ENCODE results near the gene ADH5. TPM values are rescaled to one million over a fixed set of nuclear protein-coding genes. Genes with fewer than 3 reads are reported as not detected.

ADH5 gene
- total RNA-seq, 1 donor from 2014 or later, result 99.5 TPM

GRCh38 chr4:99059550-99059949 is 29.0 kb downstream of the ADH5 start:
- DNase-seq (ENCODE audit: low read depth), result no peak
- Histone ChIP-seq H3K4me3 (ENCODE audit: low read depth, low read length) (no peak overlapping the region), H3K27me3 (ENCODE audit: control insufficient read depth, insufficient read depth, low read length) (no peaks in the 10 kb centered on the region), H3K36me3 (ENCODE audit: control insufficient read depth, insufficient read depth, low read length) (peaks cover 1% of the 10 kb centered on the region)
- TF ChIP-seq CTCF (IDR thresholded peaks at IDR 0.05; ENCODE audit: insufficient read depth, low read length, poor library complexity, severe bottlenecking), result no peak

GRCh38 chr4:99058228-99058627 is 30.4 kb downstream of the ADH5 start:
- H3K27me3 ChIP-seq (ENCODE audit: control insufficient read depth, insufficient read depth, low read length), result no peaks in the 10 kb centered on the region
- no peak for TF ChIP-seq CTCF (IDR thresholded peaks at IDR 0.05; ENCODE audit: insufficient read depth, low read length, poor library complexity, severe bottlenecking)
- DNase-seq (ENCODE audit: low read depth), result no peak
- no peak overlapping the region for H3K4me3 ChIP-seq (ENCODE audit: low read depth, low read length)
- H3K36me3 ChIP-seq (ENCODE audit: control insufficient read depth, insufficient read depth, low read length), result peaks cover 1% of the 10 kb centered on the region

GRCh38 chr4:99054428-99054994 is 34.1 kb downstream of the ADH5 start:
- H3K27me3 ChIP-seq (ENCODE audit: control insufficient read depth, insufficient read depth, low read length), result no peaks in the 10 kb centered on the region
- H3K36me3 ChIP-seq (ENCODE audit: control insufficient read depth, insufficient read depth, low read length), result no peaks in the 10 kb centered on the region
- no peak overlapping the region for H3K4me3 ChIP-seq (ENCODE audit: low read depth, low read length)
- no peak for DNase-seq (ENCODE audit: low read depth)
- TF ChIP-seq CTCF (IDR thresholded peaks at IDR 0.05; ENCODE audit: insufficient read depth, low read length, poor library complexity, severe bottlenecking), result no peak

GRCh38 chr4:99052902-99053301 is 35.7 kb downstream of the ADH5 start:
- TF ChIP-seq CTCF (IDR thresholded peaks at IDR 0.05; ENCODE audit: insufficient read depth, low read length, poor library complexity, severe bottlenecking), result no peak
- no peaks in the 10 kb centered on the region for H3K36me3 ChIP-seq (ENCODE audit: control insufficient read depth, insufficient read depth, low read length)

GRCh38 chr4:99047710-99048109 is 40.9 kb downstream of the ADH5 start:
- H3K36me3 ChIP-seq (ENCODE audit: control insufficient read depth, insufficient read depth, low read length), result no peaks in the 10 kb centered on the region
- H3K27me3 ChIP-seq (ENCODE audit: control insufficient read depth, insufficient read depth, low read length), result no peaks in the 10 kb centered on the region
- no peak overlapping the region for H3K4me3 ChIP-seq (ENCODE audit: low read depth, low read length)
- DNase-seq (ENCODE audit: low read depth), result no peak
- TF ChIP-seq CTCF (IDR thresholded peaks at IDR 0.05; ENCODE audit: insufficient read depth, low read length, poor library complexity, severe bottlenecking), result no peak

More at GRCh38 chr4:99052902-99053301, 35.7 kb downstream of the ADH5 start:
- Histone ChIP-seq H3K27me3 (ENCODE audit: control insufficient read depth, insufficient read depth, low read length) (no peaks in the 10 kb centered on the region), H3K4me3 (ENCODE audit: low read depth, low read length) (no peak overlapping the region)
- no peak for DNase-seq (ENCODE audit: low read depth)

DNA sequence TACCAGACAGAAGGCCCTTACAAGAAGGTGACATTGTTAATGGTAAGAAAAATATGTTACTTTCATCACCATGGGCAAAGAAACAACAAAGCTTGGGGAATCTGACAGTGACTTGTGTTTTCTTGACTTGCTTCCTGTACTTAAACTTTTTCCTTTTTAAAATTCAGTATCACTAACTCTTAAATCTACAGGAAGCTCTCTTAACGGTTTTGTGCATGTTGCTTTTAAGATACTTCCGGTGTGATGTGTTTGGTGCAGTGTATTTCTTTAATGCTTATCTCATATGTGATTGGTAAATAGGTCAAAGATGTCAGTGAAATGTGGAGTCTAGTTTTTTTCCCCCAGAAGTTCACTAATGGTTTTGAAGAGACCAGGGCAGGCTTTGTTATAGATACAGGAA is 45.2 kb downstream of the ADH5 start:
- H3K36me3 ChIP-seq (ENCODE audit: control insufficient read depth, insufficient read depth, low read length), result no peaks in the 10 kb centered on the region
- H3K4me3 ChIP-seq (ENCODE audit: low read depth, low read length), result no peak overlapping the region
- no peaks in the 10 kb centered on the region for H3K27me3 ChIP-seq (ENCODE audit: control insufficient read depth, insufficient read depth, low read length)
- no peak for TF ChIP-seq CTCF (IDR thresholded peaks at IDR 0.05; ENCODE audit: insufficient read depth, low read length, poor library complexity, severe bottlenecking)
- DNase-seq (ENCODE audit: low read depth), result no peak
